ENCODE measurements around the gene C1orf87. TPM values are rescaled to one million over a fixed set of nuclear protein-coding genes. Genes with fewer than 3 reads are reported as not detected.

The C1orf87 gene
- total RNA-seq, result not detected

GRCh38 chr1:60073605-60074278 is at the start of gene C1orf87:
C1orf87 (minus strand) TSS chr1:60073770; CDS start chr1:60072643, 1,127 bp downstream.
- Mint-ChIP-seq H3K27ac (no peak within 1 kb of the TSS), H3K27me3 (peaks cover 25% of the 10 kb centered on the region), H3K4me1 (no peaks in the 10 kb centered on the region), H3K4me3 (no peak within 1 kb of the TSS), H3K36me3 (ENCODE audit: low read depth) (no peaks in the 10 kb centered on the region), H3K9me3 (no peaks in the 10 kb centered on the region)
- POLR2A ChIA-PET, result no interaction called here
- DNase-seq, result no peak
- CTCF ChIA-PET, result no interaction called here

GRCh38 chr1:60118085-60118484 is 44.5 kb upstream of the C1orf87 start:
- CTCF ChIA-PET, result no interaction called here
- no peak for DNase-seq
- Mint-ChIP-seq H3K4me3 (no peak overlapping the region), H3K9me3 (no peaks in the 10 kb centered on the region), H3K4me1 (no peaks in the 10 kb centered on the region), H3K27ac (no peak overlapping the region), H3K36me3 (ENCODE audit: low read depth) (no peaks in the 10 kb centered on the region), H3K27me3 (no peaks in the 10 kb centered on the region)
- POLR2A ChIA-PET, result no interaction called here

- ChIA-PET CTCF (no interaction called here), POLR2A (no interaction called here)
- H3K36me3 Mint-ChIP-seq (ENCODE audit: low read depth), result no peaks in the 10 kb centered on the region
- no peaks in the 10 kb centered on the region for H3K4me1 Mint-ChIP-seq
- no peaks in the 10 kb centered on the region for H3K9me3 Mint-ChIP-seq
- no peaks in the 10 kb centered on the region for H3K27me3 Mint-ChIP-seq
- no peak overlapping the region for H3K4me3 Mint-ChIP-seq
- no peak overlapping the region for H3K27ac Mint-ChIP-seq
- no peak for DNase-seq
Measured at GRCh38 chr1:60114745-60115318, 41.3 kb upstream of the C1orf87 start.

GRCh38 chr1:60113596-60113995 is 40.0 kb upstream of the C1orf87 start:
- Mint-ChIP-seq H3K9me3 (no peaks in the 10 kb centered on the region), H3K36me3 (ENCODE audit: low read depth) (no peaks in the 10 kb centered on the region), H3K4me3 (no peak overlapping the region), H3K27ac (no peak overlapping the region), H3K27me3 (no peaks in the 10 kb centered on the region), H3K4me1 (no peaks in the 10 kb centered on the region)
- ChIA-PET CTCF (no interaction called here), POLR2A (no interaction called here)
- no peak for DNase-seq

- Mint-ChIP-seq H3K27me3 (no peaks in the 10 kb centered on the region), H3K27ac (no peak overlapping the region), H3K36me3 (ENCODE audit: low read depth) (no peaks in the 10 kb centered on the region), H3K9me3 (no peaks in the 10 kb centered on the region), H3K4me3 (no peak overlapping the region), H3K4me1 (no peaks in the 10 kb centered on the region)
- ChIA-PET POLR2A (no interaction called here), CTCF (no interaction called here)
- no peak for DNase-seq
Measured at GRCh38 chr1:60113028-60113427, 39.5 kb upstream of the C1orf87 start.

GRCh38 chr1:60111716-60112115 is 38.1 kb upstream of the C1orf87 start:
- Mint-ChIP-seq H3K4me3 (no peak overlapping the region), H3K27ac (no peak overlapping the region), H3K36me3 (ENCODE audit: low read depth) (no peaks in the 10 kb centered on the region), H3K27me3 (no peaks in the 10 kb centered on the region), H3K4me1 (no peaks in the 10 kb centered on the region), H3K9me3 (no peaks in the 10 kb centered on the region)
- CTCF ChIA-PET, result no interaction called here
- POLR2A ChIA-PET, result no interaction called here
- no peak for DNase-seq

GRCh38 chr1:60111118-60111517 is 37.5 kb upstream of the C1orf87 start:
- no peaks in the 10 kb centered on the region for H3K9me3 Mint-ChIP-seq
- POLR2A ChIA-PET, result no interaction called here
- H3K36me3 Mint-ChIP-seq (ENCODE audit: low read depth), result no peaks in the 10 kb centered on the region
- no peaks in the 10 kb centered on the region for H3K27me3 Mint-ChIP-seq
- DNase-seq, result no peak
- CTCF ChIA-PET, result no interaction called here
- H3K4me1 Mint-ChIP-seq, result no peaks in the 10 kb centered on the region
- no peak overlapping the region for H3K4me3 Mint-ChIP-seq
- H3K27ac Mint-ChIP-seq, result no peak overlapping the region

GRCh38 chr1:60108196-60108595 is 34.6 kb upstream of the C1orf87 start:
- no peak overlapping the region for H3K4me3 Mint-ChIP-seq
- no peak overlapping the region for H3K27ac Mint-ChIP-seq
- no peaks in the 10 kb centered on the region for H3K27me3 Mint-ChIP-seq
- CTCF ChIA-PET, result no interaction called here
- no peaks in the 10 kb centered on the region for H3K4me1 Mint-ChIP-seq
- POLR2A ChIA-PET, result no interaction called here
- no peaks in the 10 kb centered on the region for H3K36me3 Mint-ChIP-seq (ENCODE audit: low read depth)
- DNase-seq, result no peak
- no peaks in the 10 kb centered on the region for H3K9me3 Mint-ChIP-seq

- POLR2A ChIA-PET, result no interaction called here
- Mint-ChIP-seq H3K4me3 (no peak overlapping the region), H3K27ac (no peak overlapping the region), H3K4me1 (no peaks in the 10 kb centered on the region), H3K9me3 (no peaks in the 10 kb centered on the region), H3K27me3 (no peaks in the 10 kb centered on the region), H3K36me3 (ENCODE audit: low read depth) (no peaks in the 10 kb centered on the region)
- CTCF ChIA-PET, result no interaction called here
- DNase-seq, result no peak
Measured at GRCh38 chr1:60103186-60103585, 29.6 kb upstream of the C1orf87 start.

GRCh38 chr1:60102267-60103061 is 28.9 kb upstream of the C1orf87 start:
- H3K9me3 Mint-ChIP-seq, result no peaks in the 10 kb centered on the region
- no peak for DNase-seq
- no peak overlapping the region for H3K4me3 Mint-ChIP-seq
- H3K27ac Mint-ChIP-seq, result no peak overlapping the region
- no peaks in the 10 kb centered on the region for H3K4me1 Mint-ChIP-seq
- ChIA-PET POLR2A (no interaction called here), CTCF (no interaction called here)
- H3K36me3 Mint-ChIP-seq (ENCODE audit: low read depth), result no peaks in the 10 kb centered on the region
- no peaks in the 10 kb centered on the region for H3K27me3 Mint-ChIP-seq

GRCh38 chr1:60101516-60101915 is 27.9 kb upstream of the C1orf87 start:
- DNase-seq, result no peak
- Mint-ChIP-seq H3K27ac (no peak overlapping the region), H3K4me3 (no peak overlapping the region), H3K36me3 (ENCODE audit: low read depth) (no peaks in the 10 kb centered on the region), H3K27me3 (no peaks in the 10 kb centered on the region), H3K4me1 (no peaks in the 10 kb centered on the region), H3K9me3 (no peaks in the 10 kb centered on the region)
- POLR2A ChIA-PET, result no interaction called here
- CTCF ChIA-PET, result no interaction called here

GRCh38 chr1:60091195-60091715 is 17.7 kb upstream of the C1orf87 start:
- CTCF ChIA-PET, result no interaction called here
- DNase-seq, result no peak
- POLR2A ChIA-PET, result no interaction called here
- Mint-ChIP-seq H3K27me3 (no peaks in the 10 kb centered on the region), H3K27ac (no peak overlapping the region), H3K36me3 (ENCODE audit: low read depth) (no peaks in the 10 kb centered on the region), H3K4me1 (no peaks in the 10 kb centered on the region), H3K9me3 (no peaks in the 10 kb centered on the region), H3K4me3 (no peak overlapping the region)

- DNase-seq, result no peak
- Mint-ChIP-seq H3K36me3 (ENCODE audit: low read depth) (no peaks in the 10 kb centered on the region), H3K4me1 (no peaks in the 10 kb centered on the region), H3K4me3 (no peak overlapping the region), H3K9me3 (no peaks in the 10 kb centered on the region), H3K27me3 (no peaks in the 10 kb centered on the region), H3K27ac (no peak overlapping the region)
- ChIA-PET CTCF (no interaction called here), POLR2A (no interaction called here)
Measured at GRCh38 chr1:60090655-60091054, 17.1 kb upstream of the C1orf87 start.

Measured in activated CD4-positive, alpha-beta memory T cell treated with anti-CD3 and anti-CD28 coated beads, Interleukin-2, amount 10 ng/mL, durations not matched to agents 7 days and 5 days (primary cell).